K562 (cell line): Measurements from ENCODE around the gene TMEM129.
A peak's percentile ranks its signal among the peaks of the same experiment; 100 is the strongest.

Source experiments
- AFF4 ChIP-seq: sonication (generic); formaldehyde crosslinking; IDR thresholded peaks from 2 replicates; pipeline ENCODE4 v1.8.0; 2023; ENCODE audit warnings: mild to moderate bottlenecking, missing genetic modification reagents
- CBX1 ChIP-seq: sonication (generic); IDR thresholded peaks from 2 replicates; pipeline ENCODE4 v1.6.1; 2016; ENCODE audit warnings: antibody characterized with exemption, low read depth, mild to moderate bottlenecking
- CTCF ChIP-seq, 3 experiments: IDR thresholded peaks in 2 of 3; conservative IDR thresholded peaks in 1 of 3; 2 replicates each; pipeline ENCODE4 v1.5.1; 2011 to 2012; ENCODE audit warnings: low read length in 3 of 3, mild to moderate bottlenecking in 3 of 3, control low read depth in 2 of 3, improper control_type of control experiment in 1 of 3, inconsistent platforms in 1 of 3, low read depth in 1 of 3, mixed read lengths in 1 of 3, moderate library complexity in 1 of 3; ENCODE audit not compliant: insufficient read depth in 2 of 3
- JUN ChIP-seq, 2 experiments: sonication (generic) in 1 of 2; formaldehyde crosslinking in 1 of 2; IDR thresholded peaks; 2 replicates each; pipeline versions ENCODE4 v1.6.1 to v1.8.0; 2012 to 2022; ENCODE audit warnings: borderline replicate concordance in 2 of 2, mild to moderate bottlenecking in 2 of 2, improper control_type of control experiment in 1 of 2, low read depth in 1 of 2, low read length in 1 of 2, missing genetic modification reagents in 1 of 2
- MAFK ChIP-seq: IDR thresholded peaks from 2 replicates; pipeline ENCODE4 v1.6.1; 2011; ENCODE audit warnings: low read length, improper control_type of control experiment
- REST ChIP-seq, 2 experiments: fragments of 450-650 bp; formaldehyde crosslinking in 1 of 2; IDR thresholded peaks; 2 replicates each; pipeline versions ENCODE4 v1.4.0 to v1.6.1; 2014 to 2020; ENCODE audit warnings: mild to moderate bottlenecking in 2 of 2, borderline replicate concordance in 1 of 2, low read depth in 1 of 2
- SMC3 ChIP-seq: conservative IDR thresholded peaks from 2 replicates; pipeline ENCODE4 v1.6.1; 2011; ENCODE audit warnings: low read depth, low read length, improper control_type of control experiment; ENCODE audit not compliant: insufficient read depth
- ZNF384 ChIP-seq: IDR thresholded peaks from 2 replicates; pipeline ENCODE4 v1.6.1; 2012; ENCODE audit warnings: low read depth, low read length, improper control_type of control experiment

GRCh38 chr4:1720163-1720983 lies 750 bp downstream of the TMEM129 start:
- TF ChIP-seq REST (IDR thresholded peaks at IDR 0.05; ENCODE audit: borderline replicate concordance) (no peak), REST (CRISPR knock-in tag; IDR thresholded peaks at IDR 0.05; ENCODE audit: low read depth) (no peak), MAFK (no peak), AFF4 (CRISPR knock-in tag) (no peak), CBX1 (no peak), CTCF (IDR thresholded peaks at IDR 0.05 in 2 of 3, conservative IDR thresholded peaks at IDR 0.05 in 1 of 3; ENCODE audit: insufficient read depth in 2 of 3, low read depth in 1 of 3, low read length in 3 of 3) (no peak), ZNF384 (no peak), SMC3 (no peak), JUN (IDR thresholded peaks at IDR 0.05; ENCODE audit: borderline replicate concordance, low read depth, low read length) (no peak), JUN (CRISPR knock-in tag; IDR thresholded peaks at IDR 0.05; ENCODE audit: borderline replicate concordance) (peak; percentile 22; the same call in 1 of the 2 replicates)
